ENCODE data around the gene CSNK1G2.

CSNK1G2 gene

DNA sequence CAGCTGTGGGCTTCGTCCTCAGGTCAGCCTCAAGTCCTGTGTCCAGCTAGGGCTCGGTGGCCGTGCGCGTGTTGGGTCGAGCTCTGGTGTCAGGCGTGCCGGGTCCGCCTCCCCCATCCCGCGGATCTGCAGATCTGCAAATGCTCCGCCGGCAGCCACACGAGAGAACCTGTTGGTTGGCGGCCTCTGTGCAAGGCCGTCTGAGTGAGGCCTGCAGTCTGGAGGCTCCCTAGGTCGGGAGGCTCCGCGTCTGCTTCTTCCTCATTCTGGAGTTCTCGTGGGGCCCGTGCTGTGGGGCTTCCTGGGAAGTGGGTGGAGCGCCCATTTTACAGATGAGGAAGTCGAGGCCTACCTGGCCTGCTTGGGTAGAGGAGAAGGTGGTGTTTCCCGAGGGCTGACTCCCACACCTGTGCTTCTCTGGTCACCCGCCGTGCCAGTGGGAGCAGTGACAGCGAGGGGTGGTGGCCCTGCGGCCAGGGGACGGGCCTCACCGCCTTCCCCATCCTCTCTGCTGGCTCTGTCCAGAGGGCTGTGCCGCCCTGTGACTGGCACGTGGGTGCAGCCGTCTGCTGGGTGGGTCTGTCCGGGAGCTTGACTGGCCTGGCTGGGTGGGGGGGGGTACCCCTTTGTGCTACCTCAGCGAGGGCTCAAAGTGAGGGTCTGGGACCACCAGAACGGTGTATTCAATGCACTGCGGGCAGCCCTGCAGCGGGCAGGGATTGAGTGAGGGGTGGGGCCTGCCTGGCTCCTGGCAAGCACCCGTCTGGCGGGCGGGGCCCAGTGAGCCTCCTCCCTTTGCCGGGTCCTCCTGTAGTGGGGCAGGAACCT, 3.3 kb downstream of the CSNK1G2 start:
- H3K4me3 ChIP-seq (ENCODE audit: low read length) = no peak overlapping the region
- TF ChIP-seq ZNF274 (IDR thresholded peaks at IDR 0.05; ENCODE audit: low read depth, low read length) = no peak

- H3K4me3 ChIP-seq (ENCODE audit: low read length) = no peak overlapping the region
- TF ChIP-seq ZNF274 (IDR thresholded peaks at IDR 0.05; ENCODE audit: low read depth, low read length) = no peak
Measured at GRCh38 chr19:1944916-1945561, 4.1 kb downstream of the CSNK1G2 start.

GRCh38 chr19:1945899-1946298, 4.9 kb downstream of the CSNK1G2 start:
- H3K4me3 ChIP-seq (ENCODE audit: low read length) = no peak overlapping the region
- TF ChIP-seq ZNF274 (IDR thresholded peaks at IDR 0.05; ENCODE audit: low read depth, low read length) = no peak

GRCh38 chr19:1947651-1948209, 6.8 kb downstream of the CSNK1G2 start:
- no peak for TF ChIP-seq ZNF274 (IDR thresholded peaks at IDR 0.05; ENCODE audit: low read depth, low read length)
- H3K4me3 ChIP-seq (ENCODE audit: low read length) = no peak overlapping the region

GRCh38 chr19:1949304-1950101, 8.5 kb downstream of the CSNK1G2 start:
- H3K4me3 ChIP-seq (ENCODE audit: low read length) = no peak overlapping the region
- TF ChIP-seq ZNF274 (IDR thresholded peaks at IDR 0.05; ENCODE audit: low read depth, low read length) = no peak

DNA sequence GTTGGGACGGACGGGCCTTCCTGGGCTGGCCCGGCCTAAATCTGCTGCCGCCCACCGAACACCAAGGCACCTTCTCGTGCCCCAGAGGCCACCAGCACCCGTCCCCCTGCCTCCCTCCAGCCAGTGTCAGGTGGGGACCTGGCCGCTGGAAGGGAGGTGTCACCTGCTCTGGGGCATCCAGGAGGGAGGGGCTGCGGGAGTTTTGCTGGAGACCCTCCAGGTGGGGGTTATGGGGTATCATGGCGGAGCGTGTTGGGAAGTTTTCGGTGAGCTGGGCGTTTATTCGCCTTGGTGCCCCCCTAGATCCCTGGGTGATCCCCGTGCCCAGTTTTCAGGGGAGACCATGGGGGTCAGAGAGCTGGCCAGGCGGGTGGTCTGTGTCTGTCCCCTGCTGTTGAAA, 9.7 kb downstream of the CSNK1G2 start:
- TF ChIP-seq ZNF274 (IDR thresholded peaks at IDR 0.05; ENCODE audit: low read depth, low read length) = no peak
- H3K4me3 ChIP-seq (ENCODE audit: low read length) = no peak overlapping the region

GRCh38 chr19:1952635-1953034, 11.7 kb downstream of the CSNK1G2 start:
- no peak for TF ChIP-seq ZNF274 (IDR thresholded peaks at IDR 0.05; ENCODE audit: low read depth, low read length)
- no peak overlapping the region for H3K4me3 ChIP-seq (ENCODE audit: low read length)

DNA sequence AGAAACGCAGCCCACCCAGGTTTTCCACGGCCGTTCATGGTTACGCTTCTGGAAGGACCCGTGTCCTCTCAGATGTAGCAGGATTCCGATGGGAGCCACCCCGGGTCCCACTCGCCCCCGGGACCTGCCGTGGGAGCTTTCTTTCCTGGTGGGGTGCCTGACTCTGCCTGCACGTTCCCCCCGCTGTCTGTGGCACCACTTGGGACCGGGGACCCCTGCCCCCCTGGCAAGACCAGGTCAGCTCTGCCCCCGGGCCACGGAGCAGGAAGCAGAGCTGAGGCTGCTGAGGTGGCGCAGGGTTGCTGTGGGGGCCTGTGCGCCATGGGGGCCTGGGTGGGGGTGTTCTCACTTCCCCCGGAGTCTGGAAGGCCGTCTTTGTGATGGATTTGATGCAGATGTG, 12.1 kb downstream of the CSNK1G2 start:
- no peak overlapping the region for H3K4me3 ChIP-seq (ENCODE audit: low read length)

DNA sequence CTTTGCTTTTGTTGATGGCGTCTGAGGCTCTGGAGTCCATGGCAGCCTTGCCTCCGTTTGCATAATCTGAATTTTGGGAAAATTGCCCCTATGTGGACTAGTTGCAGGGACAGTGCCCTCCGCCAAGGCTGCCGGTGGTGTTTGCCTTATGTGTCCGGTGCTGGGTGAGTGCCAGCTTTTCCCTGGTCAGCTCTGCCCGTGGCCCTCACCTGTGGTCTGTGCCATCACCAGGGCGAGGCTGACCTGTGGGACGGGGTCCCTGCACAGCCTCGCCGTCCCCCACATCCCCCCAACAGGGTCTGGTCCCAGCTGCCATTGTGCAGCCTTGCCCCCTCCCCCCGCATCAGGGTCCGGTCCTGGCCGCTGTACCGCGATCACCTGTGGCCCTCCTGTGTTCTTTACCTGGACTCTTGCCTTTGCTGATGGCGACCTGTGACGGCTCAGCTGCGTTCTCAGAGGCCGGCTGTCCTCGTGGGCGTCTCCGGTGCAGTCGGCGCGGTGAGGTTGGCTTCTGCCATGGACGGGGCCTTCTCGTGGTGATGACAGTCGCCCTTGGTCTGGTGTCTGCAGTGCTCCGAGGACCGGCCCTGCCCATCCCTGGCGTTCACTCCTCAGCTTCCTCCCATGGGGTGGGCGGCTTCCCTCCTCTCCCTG, 12.6 kb downstream of the CSNK1G2 start:
- TF ChIP-seq ZNF274 (IDR thresholded peaks at IDR 0.05; ENCODE audit: low read depth, low read length) = no peak
- no peak overlapping the region for H3K4me3 ChIP-seq (ENCODE audit: low read length)

More for the DNA sequence above, 12.1 kb downstream of the CSNK1G2 start:
- no peak for TF ChIP-seq ZNF274 (IDR thresholded peaks at IDR 0.05; ENCODE audit: low read depth, low read length)

DNA sequence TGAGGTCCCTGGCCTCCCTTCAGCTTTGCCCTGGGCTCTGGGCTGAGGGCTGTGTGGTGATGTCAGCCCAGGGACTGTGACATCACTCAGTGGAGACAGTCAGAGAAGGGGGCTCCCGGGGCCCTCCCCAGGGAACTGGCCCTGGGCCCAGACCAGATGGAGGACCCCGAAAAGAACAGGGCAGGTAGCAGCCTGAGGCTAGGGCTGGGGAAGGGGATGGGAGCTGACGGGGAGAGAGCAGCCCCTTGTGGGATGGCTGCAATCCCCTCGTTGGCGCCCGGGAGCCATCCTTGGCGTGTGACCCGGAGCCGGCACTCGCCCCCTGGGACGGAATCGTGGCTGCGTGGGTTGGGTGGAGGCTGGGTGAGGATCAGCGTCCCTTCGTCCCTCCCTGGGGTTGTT, 13.6 kb downstream of the CSNK1G2 start:
- no peak for TF ChIP-seq ZNF274 (IDR thresholded peaks at IDR 0.05; ENCODE audit: low read depth, low read length)
- H3K4me3 ChIP-seq (ENCODE audit: low read length) = no peak overlapping the region

GRCh38 chr19:1955171-1956121, 14.5 kb downstream of the CSNK1G2 start:
- TF ChIP-seq ZNF274 (IDR thresholded peaks at IDR 0.05; ENCODE audit: low read depth, low read length) = no peak

DNA sequence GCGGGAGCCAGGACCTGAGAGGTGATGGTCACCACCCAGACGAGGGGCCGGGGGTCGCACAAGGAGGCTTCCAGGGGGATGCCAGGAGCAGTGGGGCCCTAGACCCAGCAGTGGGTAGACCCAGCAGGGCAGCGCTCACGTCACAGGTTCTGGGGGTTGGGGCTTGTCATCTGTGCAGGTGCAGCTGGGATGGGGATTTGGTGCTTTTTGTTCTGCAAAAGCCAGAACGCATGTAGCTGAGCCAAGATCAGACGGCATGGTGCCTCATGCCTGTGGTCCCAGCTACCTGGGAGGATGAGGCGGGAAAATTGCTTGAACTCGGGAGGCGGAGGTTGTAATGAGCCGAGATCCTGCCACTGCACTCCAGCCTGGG, 15.1 kb downstream of the CSNK1G2 start:
- no peak overlapping the region for H3K4me3 ChIP-seq (ENCODE audit: low read length)
- TF ChIP-seq ZNF274 (IDR thresholded peaks at IDR 0.05; ENCODE audit: low read depth, low read length) = no peak

More at GRCh38 chr19:1955171-1956121, 14.5 kb downstream of the CSNK1G2 start:
- H3K4me3 ChIP-seq (ENCODE audit: low read length) = no peak overlapping the region
